ENCODE results near the gene DMPK.

DNA sequence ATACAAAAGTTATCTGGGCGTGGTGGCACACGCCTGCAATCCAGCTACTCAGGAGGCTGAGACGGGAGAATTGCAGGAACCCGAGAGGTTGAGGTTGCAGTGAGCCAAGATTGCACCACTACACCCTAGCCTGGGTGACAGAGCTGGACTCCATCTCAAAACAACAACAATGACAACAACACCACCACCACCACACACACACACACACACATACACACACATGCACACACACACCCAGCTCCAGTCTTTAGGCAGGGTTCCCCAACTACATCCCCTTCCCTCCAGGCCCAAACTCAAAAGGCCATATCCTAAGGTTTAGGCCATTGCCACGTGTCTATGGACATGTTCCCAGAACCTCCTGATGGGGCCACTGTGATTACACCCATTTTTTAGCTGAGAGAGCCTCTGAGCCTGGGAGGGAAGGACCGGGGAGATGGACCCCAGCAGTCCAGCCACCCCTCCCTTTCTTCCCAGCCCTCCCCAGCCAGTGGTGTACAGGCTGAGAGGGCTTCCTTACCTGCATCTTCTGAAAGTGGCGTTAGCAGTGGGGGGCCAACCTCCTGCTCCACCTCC, 19.4 kb upstream of the DMPK start:
- TF ChIP-seq ARNTL (CRISPR knock-in tag; IDR thresholded peaks at IDR 0.05; ENCODE audit: borderline replicate concordance, low read depth) (no peak), OSR1 (CRISPR knock-in tag; IDR thresholded peaks at IDR 0.05) (no peak), ZFP30 (CRISPR knock-in tag; IDR thresholded peaks at IDR 0.05) (no peak), ZNF565 (CRISPR knock-in tag; conservative IDR thresholded peaks at IDR 0.05; ENCODE audit: low read depth) (no peak), TCF4 (CRISPR knock-in tag; IDR thresholded peaks at IDR 0.05; ENCODE audit: borderline replicate concordance) (no peak), SNAI2 (CRISPR knock-in tag; IDR thresholded peaks at IDR 0.05) (no peak), CSDC2 (CRISPR knock-in tag; IDR thresholded peaks at IDR 0.05) (no peak), ISL1 (CRISPR knock-in tag; IDR thresholded peaks at IDR 0.05) (no peak)
- TF ChIP-seq, protein P1, sequence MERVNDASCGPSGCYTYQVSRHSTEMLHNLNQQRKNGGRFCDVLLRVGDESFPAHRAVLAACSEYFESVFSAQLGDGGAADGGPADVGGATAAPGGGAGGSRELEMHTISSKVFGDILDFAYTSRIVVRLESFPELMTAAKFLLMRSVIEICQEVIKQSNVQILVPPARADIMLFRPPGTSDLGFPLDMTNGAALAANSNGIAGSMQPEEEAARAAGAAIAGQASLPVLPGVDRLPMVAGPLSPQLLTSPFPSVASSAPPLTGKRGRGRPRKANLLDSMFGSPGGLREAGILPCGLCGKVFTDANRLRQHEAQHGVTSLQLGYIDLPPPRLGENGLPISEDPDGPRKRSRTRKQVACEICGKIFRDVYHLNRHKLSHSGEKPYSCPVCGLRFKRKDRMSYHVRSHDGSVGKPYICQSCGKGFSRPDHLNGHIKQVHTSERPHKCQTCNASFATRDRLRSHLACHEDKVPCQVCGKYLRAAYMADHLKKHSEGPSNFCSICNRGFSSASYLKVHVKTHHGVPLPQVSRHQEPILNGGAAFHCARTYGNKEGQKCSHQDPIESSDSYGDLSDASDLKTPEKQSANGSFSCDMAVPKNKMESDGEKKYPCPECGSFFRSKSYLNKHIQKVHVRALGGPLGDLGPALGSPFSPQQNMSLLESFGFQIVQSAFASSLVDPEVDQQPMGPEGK (CRISPR knock-in tag; IDR thresholded peaks at IDR 0.05; ENCODE audit: borderline replicate concordance) = no peak
- TF ChIP-seq, protein P2, sequence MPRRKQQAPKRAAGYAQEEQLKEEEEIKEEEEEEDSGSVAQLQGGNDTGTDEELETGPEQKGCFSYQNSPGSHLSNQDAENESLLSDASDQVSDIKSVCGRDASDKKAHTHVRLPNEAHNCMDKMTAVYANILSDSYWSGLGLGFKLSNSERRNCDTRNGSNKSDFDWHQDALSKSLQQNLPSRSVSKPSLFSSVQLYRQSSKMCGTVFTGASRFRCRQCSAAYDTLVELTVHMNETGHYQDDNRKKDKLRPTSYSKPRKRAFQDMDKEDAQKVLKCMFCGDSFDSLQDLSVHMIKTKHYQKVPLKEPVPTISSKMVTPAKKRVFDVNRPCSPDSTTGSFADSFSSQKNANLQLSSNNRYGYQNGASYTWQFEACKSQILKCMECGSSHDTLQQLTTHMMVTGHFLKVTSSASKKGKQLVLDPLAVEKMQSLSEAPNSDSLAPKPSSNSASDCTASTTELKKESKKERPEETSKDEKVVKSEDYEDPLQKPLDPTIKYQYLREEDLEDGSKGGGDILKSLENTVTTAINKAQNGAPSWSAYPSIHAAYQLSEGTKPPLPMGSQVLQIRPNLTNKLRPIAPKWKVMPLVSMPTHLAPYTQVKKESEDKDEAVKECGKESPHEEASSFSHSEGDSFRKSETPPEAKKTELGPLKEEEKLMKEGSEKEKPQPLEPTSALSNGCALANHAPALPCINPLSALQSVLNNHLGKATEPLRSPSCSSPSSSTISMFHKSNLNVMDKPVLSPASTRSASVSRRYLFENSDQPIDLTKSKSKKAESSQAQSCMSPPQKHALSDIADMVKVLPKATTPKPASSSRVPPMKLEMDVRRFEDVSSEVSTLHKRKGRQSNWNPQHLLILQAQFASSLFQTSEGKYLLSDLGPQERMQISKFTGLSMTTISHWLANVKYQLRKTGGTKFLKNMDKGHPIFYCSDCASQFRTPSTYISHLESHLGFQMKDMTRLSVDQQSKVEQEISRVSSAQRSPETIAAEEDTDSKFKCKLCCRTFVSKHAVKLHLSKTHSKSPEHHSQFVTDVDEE (CRISPR knock-in tag; IDR thresholded peaks at IDR 0.05) = no peak
- TF ChIP-seq, protein P3, sequence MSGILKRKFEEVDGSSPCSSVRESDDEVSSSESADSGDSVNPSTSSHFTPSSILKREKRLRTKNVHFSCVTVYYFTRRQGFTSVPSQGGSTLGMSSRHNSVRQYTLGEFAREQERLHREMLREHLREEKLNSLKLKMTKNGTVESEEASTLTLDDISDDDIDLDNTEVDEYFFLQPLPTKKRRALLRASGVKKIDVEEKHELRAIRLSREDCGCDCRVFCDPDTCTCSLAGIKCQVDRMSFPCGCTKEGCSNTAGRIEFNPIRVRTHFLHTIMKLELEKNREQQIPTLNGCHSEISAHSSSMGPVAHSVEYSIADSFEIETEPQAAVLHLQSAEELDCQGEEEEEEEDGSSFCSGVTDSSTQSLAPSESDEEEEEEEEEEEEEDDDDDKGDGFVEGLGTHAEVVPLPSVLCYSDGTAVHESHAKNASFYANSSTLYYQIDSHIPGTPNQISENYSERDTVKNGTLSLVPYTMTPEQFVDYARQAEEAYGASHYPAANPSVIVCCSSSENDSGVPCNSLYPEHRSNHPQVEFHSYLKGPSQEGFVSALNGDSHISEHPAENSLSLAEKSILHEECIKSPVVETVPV (CRISPR knock-in tag; IDR thresholded peaks at IDR 0.05) = no peak
- TF ChIP-seq, protein P4, sequence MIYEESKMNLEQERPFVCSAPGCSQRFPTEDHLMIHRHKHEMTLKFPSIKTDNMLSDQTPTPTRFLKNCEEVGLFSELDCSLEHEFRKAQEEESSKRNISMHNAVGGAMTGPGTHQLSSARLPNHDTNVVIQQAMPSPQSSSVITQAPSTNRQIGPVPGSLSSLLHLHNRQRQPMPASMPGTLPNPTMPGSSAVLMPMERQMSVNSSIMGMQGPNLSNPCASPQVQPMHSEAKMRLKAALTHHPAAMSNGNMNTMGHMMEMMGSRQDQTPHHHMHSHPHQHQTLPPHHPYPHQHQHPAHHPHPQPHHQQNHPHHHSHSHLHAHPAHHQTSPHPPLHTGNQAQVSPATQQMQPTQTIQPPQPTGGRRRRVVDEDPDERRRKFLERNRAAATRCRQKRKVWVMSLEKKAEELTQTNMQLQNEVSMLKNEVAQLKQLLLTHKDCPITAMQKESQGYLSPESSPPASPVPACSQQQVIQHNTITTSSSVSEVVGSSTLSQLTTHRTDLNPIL (CRISPR knock-in tag; IDR thresholded peaks at IDR 0.05; ENCODE audit: low read depth) = no peak
